Epidermal melanocyte (primary cell): ENCODE measurements around the gene NEAT1.

Experiments used
- DNase-seq: peaks from one replicate; pipeline ENCODE4 v3.0.0; 2011; ENCODE audit warnings: low spot score; ENCODE audit not compliant: insufficient read length

Gene NEAT1

GRCh38 chr11:65433657-65434056, 11.1 kb downstream of the NEAT1 start:
- no peak for DNase-seq

GRCh38 chr11:65434057-65434666, 11.6 kb downstream of the NEAT1 start:
- no peak for DNase-seq

- DNase-seq, result no peak
Measured at GRCh38 chr11:65434667-65435410, 12.2 kb downstream of the NEAT1 start.

GRCh38 chr11:65435411-65435931, 12.9 kb downstream of the NEAT1 start:
- DNase-seq, result no peak

GRCh38 chr11:65435981-65436411, 13.4 kb downstream of the NEAT1 start:
- no peak for DNase-seq

GRCh38 chr11:65436412-65437032, 13.9 kb downstream of the NEAT1 start:
- no peak for DNase-seq

GRCh38 chr11:65437436-65438227, 15.0 kb downstream of the NEAT1 start:
- DNase-seq, result no peak

- DNase-seq, result no peak
Measured at GRCh38 chr11:65438257-65439151, 15.9 kb downstream of the NEAT1 start.

GRCh38 chr11:65439331-65440181, 17.0 kb downstream of the NEAT1 start:
- no peak for DNase-seq

- no peak for DNase-seq
Measured at GRCh38 chr11:65440831-65441499, 18.4 kb downstream of the NEAT1 start.

GRCh38 chr11:65442842-65443331, 20.3 kb downstream of the NEAT1 start:
- no peak for DNase-seq

- no peak for DNase-seq
Measured at GRCh38 chr11:65444314-65445051, 21.9 kb downstream of the NEAT1 start.

- DNase-seq, result no peak
Measured at GRCh38 chr11:65445101-65445603, 22.6 kb downstream of the NEAT1 start.

- DNase-seq, result no peak
Measured at GRCh38 chr11:65445604-65446445, 23.2 kb downstream of the NEAT1 start.

- DNase-seq, result no peak
Measured at GRCh38 chr11:65446446-65447277, 24.1 kb downstream of the NEAT1 start.

GRCh38 chr11:65448074-65448417, 25.4 kb downstream of the NEAT1 start:
- no peak for DNase-seq
